Ovary (tissue), 3 donors: Measurements from ENCODE around the gene SVOP.

Experiments
- EP300 ChIP-seq: sonication (generic); formaldehyde crosslinking; IDR thresholded peaks from one replicate; pipeline ENCODE4 v1.6.1; 2017; ENCODE audit warnings: antibody characterized with exemption
- POLR2A ChIP-seq: fragments of 450-650 bp; IDR thresholded peaks from one replicate; pipeline ENCODE4 v1.6.1; 2017; ENCODE audit warnings: antibody characterized with exemption, mild to moderate bottlenecking, moderate library complexity
- TF ChIP-seq, protein P1 (sequence below), 3 donors: fragments of 450-650 bp in 2 of 3; fragments of 200-600 bp in 1 of 3; IDR thresholded peaks; one replicate each; pipeline versions ENCODE4 v1.5.1 to v1.8.0; 2016 to 2022; ENCODE audit warnings: antibody characterized with exemption in 3 of 3, mild to moderate bottlenecking in 1 of 3
- donor health status: DM: no; HTN: no; CAD: no.

DNA sequence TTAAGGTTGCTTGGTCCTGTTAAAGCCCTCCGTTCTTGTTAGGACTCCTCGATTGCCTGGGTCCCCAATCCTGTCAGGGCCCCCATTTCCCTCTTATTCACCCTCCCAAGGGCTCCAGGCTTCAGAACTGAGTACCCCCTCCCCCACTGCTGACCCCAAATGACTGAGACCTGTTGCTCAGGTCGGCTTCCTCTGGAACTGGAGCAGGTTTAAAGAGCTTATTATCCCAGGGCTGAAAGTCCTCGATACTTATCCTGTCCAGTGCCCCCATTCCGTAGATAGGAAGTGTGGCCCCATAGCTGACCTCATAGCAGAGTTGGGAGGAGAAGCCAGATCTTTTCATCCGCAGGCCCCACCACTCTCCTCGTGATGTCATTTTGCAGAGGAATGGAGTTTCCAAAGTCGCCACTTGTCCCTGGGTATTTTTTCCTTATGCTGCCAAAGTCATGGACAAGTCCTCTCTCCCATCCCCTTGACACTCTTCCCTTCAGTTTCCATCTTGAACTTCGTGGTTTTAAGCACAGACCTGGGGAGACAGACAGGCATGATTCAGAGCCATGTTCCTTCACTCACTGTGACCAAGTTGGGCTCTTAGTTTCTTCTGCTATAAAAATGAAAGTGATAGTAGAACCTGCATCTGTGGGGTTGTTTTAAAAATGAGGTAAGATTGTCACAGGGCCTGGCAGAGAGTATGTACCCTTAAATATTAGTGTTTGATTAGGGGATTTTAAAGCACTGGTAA lies 32.7 kb upstream of the SVOP start:
- TF ChIP-seq, protein P1, sequence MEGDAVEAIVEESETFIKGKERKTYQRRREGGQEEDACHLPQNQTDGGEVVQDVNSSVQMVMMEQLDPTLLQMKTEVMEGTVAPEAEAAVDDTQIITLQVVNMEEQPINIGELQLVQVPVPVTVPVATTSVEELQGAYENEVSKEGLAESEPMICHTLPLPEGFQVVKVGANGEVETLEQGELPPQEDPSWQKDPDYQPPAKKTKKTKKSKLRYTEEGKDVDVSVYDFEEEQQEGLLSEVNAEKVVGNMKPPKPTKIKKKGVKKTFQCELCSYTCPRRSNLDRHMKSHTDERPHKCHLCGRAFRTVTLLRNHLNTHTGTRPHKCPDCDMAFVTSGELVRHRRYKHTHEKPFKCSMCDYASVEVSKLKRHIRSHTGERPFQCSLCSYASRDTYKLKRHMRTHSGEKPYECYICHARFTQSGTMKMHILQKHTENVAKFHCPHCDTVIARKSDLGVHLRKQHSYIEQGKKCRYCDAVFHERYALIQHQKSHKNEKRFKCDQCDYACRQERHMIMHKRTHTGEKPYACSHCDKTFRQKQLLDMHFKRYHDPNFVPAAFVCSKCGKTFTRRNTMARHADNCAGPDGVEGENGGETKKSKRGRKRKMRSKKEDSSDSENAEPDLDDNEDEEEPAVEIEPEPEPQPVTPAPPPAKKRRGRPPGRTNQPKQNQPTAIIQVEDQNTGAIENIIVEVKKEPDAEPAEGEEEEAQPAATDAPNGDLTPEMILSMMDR (IDR thresholded peaks at IDR 0.05), result no peak
- no peak for TF ChIP-seq EP300
- no peak for TF ChIP-seq POLR2A
